Measurements from ENCODE around the gene MIEF2. TPM values are rescaled to one million over a fixed set of nuclear protein-coding genes. Genes with fewer than 3 reads are reported as not detected.

MIEF2 gene
- total RNA-seq, 4 donors from 2014 or later: 19.3 to 45.2 (median 34.3) TPM

DNA sequence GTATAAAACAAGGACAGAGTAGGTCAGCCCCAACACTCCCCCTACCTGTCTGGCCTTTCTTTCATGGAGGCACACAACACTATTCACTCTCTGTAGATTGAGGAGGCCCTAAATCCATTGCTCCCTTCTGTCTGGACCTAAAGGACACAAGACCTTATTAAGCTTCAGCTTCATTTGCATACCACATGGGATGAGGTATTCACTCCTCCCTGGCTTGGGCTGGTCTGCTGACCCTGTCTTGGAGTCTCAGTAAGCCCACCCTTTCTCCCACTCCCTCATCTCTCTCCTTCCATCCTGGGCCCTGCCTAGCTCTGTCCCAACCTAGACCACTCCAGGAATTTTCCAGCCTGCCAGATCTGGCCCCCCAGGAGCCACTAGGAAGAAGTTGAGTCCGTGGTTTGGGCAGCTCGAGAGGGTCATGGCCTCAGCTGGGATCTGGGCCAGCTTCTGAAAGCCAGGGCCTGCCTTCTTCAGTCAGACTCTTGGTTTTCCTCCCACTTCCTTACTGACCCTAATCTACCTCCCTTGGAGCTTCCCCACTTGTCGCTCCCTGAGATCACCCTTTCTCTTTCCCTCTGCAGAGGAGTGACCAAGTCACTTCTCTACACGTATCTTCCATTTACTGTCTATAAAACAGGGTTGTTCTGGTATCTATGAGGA, 41.6 kb upstream of the MIEF2 start:
- H3K36me3 ChIP-seq: no peaks in the 10 kb centered on the region
- in situ Hi-C loops (cut with MboI; ENCODE audit: low sequenced_read_pairs in 4 of 4) (no loop called here), intact Hi-C loops (cut with DNase I; ENCODE audit: low total_unique reads) (no loop called here)
- TF ChIP-seq, protein P1, sequence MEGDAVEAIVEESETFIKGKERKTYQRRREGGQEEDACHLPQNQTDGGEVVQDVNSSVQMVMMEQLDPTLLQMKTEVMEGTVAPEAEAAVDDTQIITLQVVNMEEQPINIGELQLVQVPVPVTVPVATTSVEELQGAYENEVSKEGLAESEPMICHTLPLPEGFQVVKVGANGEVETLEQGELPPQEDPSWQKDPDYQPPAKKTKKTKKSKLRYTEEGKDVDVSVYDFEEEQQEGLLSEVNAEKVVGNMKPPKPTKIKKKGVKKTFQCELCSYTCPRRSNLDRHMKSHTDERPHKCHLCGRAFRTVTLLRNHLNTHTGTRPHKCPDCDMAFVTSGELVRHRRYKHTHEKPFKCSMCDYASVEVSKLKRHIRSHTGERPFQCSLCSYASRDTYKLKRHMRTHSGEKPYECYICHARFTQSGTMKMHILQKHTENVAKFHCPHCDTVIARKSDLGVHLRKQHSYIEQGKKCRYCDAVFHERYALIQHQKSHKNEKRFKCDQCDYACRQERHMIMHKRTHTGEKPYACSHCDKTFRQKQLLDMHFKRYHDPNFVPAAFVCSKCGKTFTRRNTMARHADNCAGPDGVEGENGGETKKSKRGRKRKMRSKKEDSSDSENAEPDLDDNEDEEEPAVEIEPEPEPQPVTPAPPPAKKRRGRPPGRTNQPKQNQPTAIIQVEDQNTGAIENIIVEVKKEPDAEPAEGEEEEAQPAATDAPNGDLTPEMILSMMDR (IDR thresholded peaks at IDR 0.05 in 4 of 5, conservative IDR thresholded peaks at IDR 0.05 in 1 of 5): no peak
- TF ChIP-seq POLR2A (IDR thresholded peaks at IDR 0.05): no peak
- H3K4me3 ChIP-seq: no peak overlapping the region
- ATAC-seq (no peak), DNase-seq (no peak)
- H3K27me3 ChIP-seq: no peaks in the 10 kb centered on the region
- no peak overlapping the region for H3K27ac ChIP-seq
- H3K9me3 ChIP-seq: no peaks in the 10 kb centered on the region
- no peaks in the 10 kb centered on the region for H3K4me1 ChIP-seq

DNA sequence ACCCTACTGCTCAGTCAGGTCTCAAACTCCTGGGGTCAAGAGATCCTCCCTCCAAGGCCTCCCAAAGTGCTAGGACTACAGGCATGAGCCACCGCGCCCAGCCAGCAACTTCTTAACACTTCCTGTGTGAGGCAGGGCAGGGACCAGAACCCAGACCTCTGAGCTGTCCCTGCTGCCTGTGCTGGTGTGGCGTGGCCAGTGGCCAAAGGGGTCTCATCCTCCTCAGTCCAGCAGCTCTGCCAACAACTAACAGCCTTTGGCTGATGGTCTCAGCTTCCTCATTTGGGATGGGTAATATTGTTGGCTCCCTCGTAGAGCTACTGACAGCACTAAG, 36.4 kb upstream of the MIEF2 start:
- Histone ChIP-seq H3K4me3 (no peak overlapping the region), H3K36me3 (no peaks in the 10 kb centered on the region), H3K4me1 (peaks cover 16 to 17% of the 10 kb centered on the region in 2 donors), H3K27ac (peak overlapping the region; percentile 65 to 72 (median 71)), H3K9me3 (no peaks in the 10 kb centered on the region), H3K27me3 (no peaks in the 10 kb centered on the region)
- ATAC-seq (no peak), DNase-seq (no peak)
- in situ Hi-C loops (cut with MboI; ENCODE audit: low sequenced_read_pairs in 4 of 4): loop anchor here in 2 of 4 donors (5.0 to 10.0 kb wide), 2 partner anchors 88 to 91 kb away; partner anchors contain the start of genes TOP3A (in 2 of the 2) and SMCR8 (in 1 of the 2)
- TF ChIP-seq POLR2A (IDR thresholded peaks at IDR 0.05): no peak
- TF ChIP-seq, protein P1 (IDR thresholded peaks at IDR 0.05 in 4 of 5, conservative IDR thresholded peaks at IDR 0.05 in 1 of 5): no peak
- intact Hi-C loops (cut with DNase I; ENCODE audit: low total_unique reads): loop anchor here (2.0 kb wide), 2 partner anchors 37 to 41 kb away; partner anchors contain the start of genes ALKBH5 and MIEF2

DNA sequence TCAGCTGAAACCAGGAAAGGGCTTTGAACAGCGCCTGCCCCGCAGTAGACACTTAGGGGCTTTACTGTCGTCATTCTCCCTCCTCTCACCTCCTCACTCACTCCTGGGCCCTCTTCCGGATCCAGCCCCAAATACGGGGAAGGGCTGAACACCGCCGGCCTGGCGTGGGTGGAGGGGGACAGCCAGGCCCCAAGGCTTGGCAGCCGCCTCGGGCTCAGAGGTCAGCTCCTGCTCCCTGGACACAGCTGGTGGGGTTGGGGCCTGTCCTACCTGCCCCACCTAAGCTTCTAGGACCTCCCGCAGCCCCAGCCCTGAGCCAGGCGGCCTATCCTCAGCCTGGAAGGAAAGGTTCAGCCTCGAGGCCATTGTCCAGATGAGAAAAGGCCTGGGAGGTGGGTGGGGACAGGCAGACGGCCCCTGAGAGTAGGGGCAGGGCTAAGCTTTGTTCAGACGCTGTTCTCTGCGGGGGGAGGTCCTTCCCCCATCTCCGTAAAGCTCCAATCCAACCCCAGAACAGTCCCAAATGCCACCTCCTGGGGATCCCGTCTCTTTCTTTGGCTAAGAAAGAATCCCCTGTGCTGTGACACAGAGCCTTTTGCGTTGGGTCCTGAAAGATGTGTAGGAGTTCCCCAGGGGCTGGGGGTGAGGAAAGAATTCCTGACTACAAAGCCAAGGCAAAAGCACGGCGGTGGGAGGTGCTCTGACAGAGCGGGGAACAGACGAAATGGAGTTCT, 35.9 kb upstream of the MIEF2 start:
- H3K27ac ChIP-seq: peak overlapping the region; percentile 65 to 72 (median 71)
- no peaks in the 10 kb centered on the region for H3K36me3 ChIP-seq
- ATAC-seq: peak; percentile 5 to 10
- intact Hi-C loops (cut with DNase I; ENCODE audit: low total_unique reads) (loop anchor here (1.0 to 2.0 kb wide), 3 partner anchors 36 to 91 kb away; partner anchors contain the start of genes ALKBH5, MIEF2 and SMCR8), in situ Hi-C loops (cut with MboI; ENCODE audit: low sequenced_read_pairs in 4 of 4) (loop anchor here in 2 of 4 donors (5.0 to 10.0 kb wide), 2 partner anchors 88 to 90 kb away; partner anchors contain the start of genes TOP3A (in 2 of the 2) and SMCR8 (in 1 of the 2))
- no peaks in the 10 kb centered on the region for H3K9me3 ChIP-seq
- H3K4me1 ChIP-seq: peaks cover 16 to 17% of the 10 kb centered on the region in 2 donors
- no peak for DNase-seq
- no peak for TF ChIP-seq POLR2A (IDR thresholded peaks at IDR 0.05)
- TF ChIP-seq, protein P1 (IDR thresholded peaks at IDR 0.05 in 4 of 5, conservative IDR thresholded peaks at IDR 0.05 in 1 of 5): no peak
- peak overlapping the region; percentile 50 to 67 (median 59) for H3K4me3 ChIP-seq
- H3K27me3 ChIP-seq: no peaks in the 10 kb centered on the region

DNA sequence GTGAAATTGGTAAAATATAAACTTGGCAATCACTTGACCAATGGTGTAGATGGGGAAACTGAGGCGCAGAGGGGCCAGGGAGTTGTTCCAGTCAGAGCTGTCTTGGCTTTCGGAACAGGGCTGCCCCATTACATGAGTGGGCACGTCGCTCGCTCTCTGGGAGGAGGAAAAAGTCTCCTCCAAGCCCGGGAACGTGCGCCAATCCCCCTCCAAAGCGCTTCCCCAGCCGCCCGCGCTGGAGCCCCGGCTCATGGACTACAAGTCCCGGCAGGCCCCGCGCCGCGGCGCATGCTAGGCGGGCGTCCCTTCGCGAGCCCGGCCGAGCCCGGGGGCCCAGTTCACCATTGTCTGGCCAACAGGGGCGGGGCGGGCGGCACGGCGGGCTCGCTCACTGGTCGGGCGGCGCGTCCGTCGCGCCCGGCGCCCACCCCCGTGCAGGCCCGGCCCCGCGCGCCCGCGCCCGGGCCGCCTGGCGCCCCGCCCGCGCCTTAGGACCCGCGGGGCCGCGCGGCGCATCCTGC, 35.3 kb upstream of the MIEF2 start, which contains the start of gene LLGL1:
LLGL1 (plus strand) TSS at position 515 of the 521 bp plus-strand sequence. CDS start 48 bp downstream, outside the sequence.
- no peaks in the 10 kb centered on the region for H3K36me3 ChIP-seq
- TF ChIP-seq, protein P1 (IDR thresholded peaks at IDR 0.05 in 4 of 5, conservative IDR thresholded peaks at IDR 0.05 in 1 of 5): no peak
- no peak for TF ChIP-seq POLR2A (IDR thresholded peaks at IDR 0.05)
- ATAC-seq: peak; percentile 91
- peak within 1 kb of the TSS; percentile 65 to 72 (median 71) for H3K27ac ChIP-seq
- H3K4me1 ChIP-seq: peaks cover 16 to 17% of the 10 kb centered on the region in 2 donors
- peak; percentile 93 to 95 for DNase-seq
- in situ Hi-C loops (cut with MboI; ENCODE audit: low sequenced_read_pairs in 4 of 4) (loop anchor here in 1 of 4 donors (10.0 kb wide), 1 partner anchor 90 kb away; the partner anchor contains the start of genes SMCR8 and TOP3A), intact Hi-C loops (cut with DNase I; ENCODE audit: low total_unique reads) (loop anchor here (1.0 to 2.0 kb wide), 3 partner anchors 36 to 90 kb away; partner anchors contain the start of genes ALKBH5, MIEF2 and SMCR8)
- H3K4me3 ChIP-seq: peak within 1 kb of the TSS; percentile 50 to 78 (median 62)
- no peaks in the 10 kb centered on the region for H3K9me3 ChIP-seq
- no peaks in the 10 kb centered on the region for H3K27me3 ChIP-seq

All from gastrocnemius medialis (tissue), 4 donors.